Measurements from ENCODE around the gene PARVB. TPM values are rescaled to one million over a fixed set of nuclear protein-coding genes. Genes with fewer than 3 reads are reported as not detected.

PARVB gene
- total and polyA plus RNA-seq, 9 of the 15 experiments (the other 6 are each of a cell fraction or from before 2014, with no cell fraction given), result 1.1 to 59.2 (median 29.2) TPM

GRCh38 chr22:44070029-44070428 lies 45.9 kb downstream of the PARVB start:
- Histone ChIP-seq H3K9ac (ENCODE audit: insufficient read depth in 1 of 2, low read depth in 2 of 2, low read length in 2 of 2) (no peak overlapping the region), H3K9me3 (replicated peaks; ENCODE audit: control insufficient read depth, insufficient read depth, low read depth, low read length) (no peaks in the 10 kb centered on the region), H3K27me3 (ENCODE audit: control insufficient read depth in 2 of 2, insufficient read depth in 2 of 2, low read length in 2 of 2) (no peaks in the 10 kb centered on the region), H2AFZ (ENCODE audit: low read depth, low read length) (no peak overlapping the region), H3K9me1 (ENCODE audit: control insufficient read depth, insufficient read depth, low read length) (no peaks in the 10 kb centered on the region), H3K79me2 (ENCODE audit: control insufficient read depth, insufficient read depth, low read length) (no peaks in the 10 kb centered on the region; the same call in 2 of the 3 replicates), H3K4me2 (ENCODE audit: insufficient read depth, low read length) (no peak overlapping the region), H4K20me1 (replicated peaks; ENCODE audit: control insufficient read depth, insufficient read depth, low read length) (no peaks in the 10 kb centered on the region; the same call in 1 of the 2 replicates), H3K4me3 (no peak overlapping the region), H3K27ac (ENCODE audit: extremely low read depth, low read depth, low read length) (no peak overlapping the region), H3K4me1 (replicated peaks in 1 of 2; ENCODE audit: control insufficient read depth in 2 of 2, insufficient read depth in 2 of 2, low read length in 2 of 2) (peaks cover 0 to 24% of the 10 kb centered on the region in 2 experiments; a peak in 4 of 5 replicates), H3K36me3 (ENCODE audit: control insufficient read depth, insufficient read depth, low read length) (no peaks in the 10 kb centered on the region)
- ATAC-seq (no peak), DNase-seq (ENCODE audit: extremely low read depth in 1 of 4, low spot score in 3 of 4) (no peak), FAIRE-seq (no peak)
- no TSS peak for BruUV-seq (replicated peaks)
- intact Hi-C loops (cut with micrococcal nuclease), result no loop called here
- peak; percentile 54 for TF ChIP-seq ZFP36 (IDR thresholded peaks at IDR 0.05; ENCODE audit: low read depth, low read length, partially characterized antibody)
- no peak for TF ChIP-seq SRSF1 (IDR thresholded peaks at IDR 0.05; ENCODE audit: low read depth, low read length)
- peak; percentile 45 for TF ChIP-seq RBM25 (IDR thresholded peaks at IDR 0.05; ENCODE audit: low read depth, low read length, severe bottlenecking)
- no peak for TF ChIP-seq TRIM28 (IDR thresholded peaks at IDR 0.05)
- ChIA-PET CTCF (ENCODE audit: low intra/inter-chr PET ratio) (no interaction called here), POLR2A (no interaction called here)
- WGBS (ENCODE audit: insufficient coverage, low coverage, missing lambda C conversion rate), result 79% methylated on average over 5 of the region's 5 CpGs
- in situ Hi-C loops (cut with MboI), result loop anchor here (10.0 kb wide), 1 partner anchor 555 kb away; no protein-coding TSS in a partner anchor

GRCh38 chr22:44071781-44072326 lies 47.8 kb downstream of the PARVB start:
- POLR2A ChIA-PET, result interaction anchor here (1.3 kb wide), 1 partner anchor 15 kb away, joined by 6 read pairs; no protein-coding TSS in a partner anchor
- intact Hi-C loops (cut with micrococcal nuclease), result no loop called here
- Histone ChIP-seq H2AFZ (ENCODE audit: low read depth, low read length) (no peak overlapping the region), H3K27me3 (ENCODE audit: control insufficient read depth in 2 of 2, insufficient read depth in 2 of 2, low read length in 2 of 2) (no peaks in the 10 kb centered on the region), H4K20me1 (replicated peaks; ENCODE audit: control insufficient read depth, insufficient read depth, low read length) (no peaks in the 10 kb centered on the region; the same call in 1 of the 2 replicates), H3K9me3 (replicated peaks; ENCODE audit: control insufficient read depth, insufficient read depth, low read depth, low read length) (no peaks in the 10 kb centered on the region), H3K27ac (ENCODE audit: extremely low read depth, low read depth, low read length) (no peak overlapping the region), H3K9ac (ENCODE audit: insufficient read depth in 1 of 2, low read depth in 2 of 2, low read length in 2 of 2) (no peak overlapping the region), H3K4me3 (no peak overlapping the region), H3K4me2 (ENCODE audit: insufficient read depth, low read length) (no peak overlapping the region), H3K79me2 (ENCODE audit: control insufficient read depth, insufficient read depth, low read length) (no peaks in the 10 kb centered on the region), H3K36me3 (ENCODE audit: control insufficient read depth, insufficient read depth, low read length) (no peaks in the 10 kb centered on the region), H3K9me1 (ENCODE audit: control insufficient read depth, insufficient read depth, low read length) (no peaks in the 10 kb centered on the region), H3K4me1 (replicated peaks in 1 of 2; ENCODE audit: control insufficient read depth in 2 of 2, insufficient read depth in 2 of 2, low read length in 2 of 2) (peaks cover 0 to 31% of the 10 kb centered on the region in 2 experiments; a peak in 4 of 5 replicates)
- CTCF ChIA-PET (ENCODE audit: low intra/inter-chr PET ratio), result no interaction called here
- ATAC-seq, result no peak
- BruUV-seq (replicated peaks), result no TSS peak
- no peak for FAIRE-seq
- 67% methylated on average over 6 of the region's 14 CpGs for WGBS (ENCODE audit: insufficient coverage, low coverage, missing lambda C conversion rate)
- DNase-seq (ENCODE audit: extremely low read depth in 1 of 4, low spot score in 3 of 4), result no peak
- TF ChIP-seq SRF (CRISPR knock-in tag; IDR thresholded peaks at IDR 0.05) (no peak), HOMEZ (CRISPR knock-in tag; IDR thresholded peaks at IDR 0.05) (no peak), MXI1 (IDR thresholded peaks at IDR 0.05; ENCODE audit: low read depth, low read length) (no peak)
- in situ Hi-C loops (cut with MboI), result loop anchor here (10.0 kb wide), 1 partner anchor 553 kb away; no protein-coding TSS in a partner anchor
